ENCODE results near the gene ATP9A.

DNA sequence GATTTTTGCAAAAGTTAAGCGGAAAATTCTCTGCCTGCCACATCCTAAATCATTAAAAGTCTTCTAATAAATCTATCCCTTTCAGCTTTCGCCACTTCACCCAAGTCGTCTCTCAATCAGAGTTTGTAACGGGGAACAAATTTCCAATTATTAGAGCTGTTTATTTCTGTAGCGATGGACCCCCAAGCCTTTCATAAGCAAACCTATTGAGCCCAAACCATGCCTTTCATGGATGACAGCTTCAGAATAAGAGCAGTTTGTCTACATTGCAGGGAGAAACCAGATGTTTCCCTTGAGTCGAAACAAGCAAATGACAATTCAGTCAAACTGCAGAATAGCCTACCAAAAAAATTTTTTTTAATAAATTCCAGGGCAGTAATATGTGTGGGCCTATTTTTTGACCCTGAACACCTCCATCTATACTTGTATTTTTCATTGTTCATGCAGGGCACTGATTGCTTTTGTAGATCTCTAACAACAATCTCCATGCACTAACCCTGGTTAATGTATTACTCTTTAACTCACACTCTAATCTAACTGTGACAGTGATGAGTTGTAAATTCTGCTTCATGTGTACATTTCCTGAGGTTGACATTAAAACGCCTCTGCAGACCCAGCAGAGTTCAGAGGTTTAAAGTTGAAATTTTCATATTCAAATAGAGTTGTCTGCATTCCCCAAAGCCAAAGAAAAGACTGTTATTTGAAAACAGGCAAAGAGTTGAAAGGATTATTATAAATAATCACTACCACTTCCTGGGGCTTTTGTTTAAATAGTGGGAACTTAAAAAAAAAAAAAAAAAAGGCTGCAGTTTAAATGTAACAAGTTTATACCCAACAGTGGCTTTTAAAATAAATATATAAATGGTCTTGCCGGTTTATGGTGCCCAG, 64.5 kb downstream of the ATP9A start:
- TF ChIP-seq RCOR1 (IDR thresholded peaks at IDR 0.05; ENCODE audit: insufficient replicate concordance, low read length) (no peak), BHLHE40 (IDR thresholded peaks at IDR 0.05; ENCODE audit: low read depth, low read length) (no peak), FOS (IDR thresholded peaks at IDR 0.05; ENCODE audit: low read depth, low read length) (no peak), MXI1 (IDR thresholded peaks at IDR 0.05; ENCODE audit: borderline replicate concordance, low read depth, low read length) (no peak)
- TF ChIP-seq, protein P1, sequence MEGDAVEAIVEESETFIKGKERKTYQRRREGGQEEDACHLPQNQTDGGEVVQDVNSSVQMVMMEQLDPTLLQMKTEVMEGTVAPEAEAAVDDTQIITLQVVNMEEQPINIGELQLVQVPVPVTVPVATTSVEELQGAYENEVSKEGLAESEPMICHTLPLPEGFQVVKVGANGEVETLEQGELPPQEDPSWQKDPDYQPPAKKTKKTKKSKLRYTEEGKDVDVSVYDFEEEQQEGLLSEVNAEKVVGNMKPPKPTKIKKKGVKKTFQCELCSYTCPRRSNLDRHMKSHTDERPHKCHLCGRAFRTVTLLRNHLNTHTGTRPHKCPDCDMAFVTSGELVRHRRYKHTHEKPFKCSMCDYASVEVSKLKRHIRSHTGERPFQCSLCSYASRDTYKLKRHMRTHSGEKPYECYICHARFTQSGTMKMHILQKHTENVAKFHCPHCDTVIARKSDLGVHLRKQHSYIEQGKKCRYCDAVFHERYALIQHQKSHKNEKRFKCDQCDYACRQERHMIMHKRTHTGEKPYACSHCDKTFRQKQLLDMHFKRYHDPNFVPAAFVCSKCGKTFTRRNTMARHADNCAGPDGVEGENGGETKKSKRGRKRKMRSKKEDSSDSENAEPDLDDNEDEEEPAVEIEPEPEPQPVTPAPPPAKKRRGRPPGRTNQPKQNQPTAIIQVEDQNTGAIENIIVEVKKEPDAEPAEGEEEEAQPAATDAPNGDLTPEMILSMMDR (conservative IDR thresholded peaks at IDR 0.05; ENCODE audit: low read depth, low read length), result no peak
